ENCODE measurements around the gene MOSPD3. TPM values are rescaled to one million over a fixed set of nuclear protein-coding genes. Genes with fewer than 3 reads are reported as not detected.

Gene MOSPD3
- total and polyA plus RNA-seq, 2 of the 13 experiments (the other 11 are each of a cell fraction or from before 2014, with no cell fraction given) = 7.6 to 8.8 TPM

- TF ChIP-seq ZSCAN22 (CRISPR knock-in tag; IDR thresholded peaks at IDR 0.05) (no peak), ZNF138 (CRISPR knock-in tag; IDR thresholded peaks at IDR 0.05; ENCODE audit: low read depth) (peak; percentile 81), NFE2 (CRISPR knock-in tag; IDR thresholded peaks at IDR 0.05) (no peak), SYNCRIP (IDR thresholded peaks at IDR 0.05; ENCODE audit: insufficient read depth, low read depth, low read length) (no peak), BCLAF1 (IDR thresholded peaks at IDR 0.05) (no peak), SIN3A (IDR thresholded peaks at IDR 0.05; ENCODE audit: borderline replicate concordance, low read depth, low read length) (peak; percentile 73; the same call in 1 of the 2 replicates), ZUFSP (CRISPR knock-in tag; IDR thresholded peaks at IDR 0.05; ENCODE audit: borderline replicate concordance) (no peak), GRHL1 (CRISPR knock-in tag; conservative IDR thresholded peaks at IDR 0.05) (no peak), ZNF674 (CRISPR knock-in tag; IDR thresholded peaks at IDR 0.05; ENCODE audit: low read depth) (0 out of 2 replicates have a peak, but pooled peaks have one; percentile 73), ZNF878 (CRISPR knock-in tag; IDR thresholded peaks at IDR 0.05) (peak; percentile 66), ARID3A (IDR thresholded peaks at IDR 0.05; ENCODE audit: low read depth, low read length) (no peak), ZBTB26 (CRISPR knock-in tag; IDR thresholded peaks at IDR 0.05; ENCODE audit: borderline replicate concordance) (peak; percentile 76), FOXA3 (CRISPR knock-in tag; IDR thresholded peaks at IDR 0.05) (0 out of 2 replicates have a peak, but pooled peaks have one; percentile 16), ZSCAN30 (CRISPR knock-in tag; IDR thresholded peaks at IDR 0.05) (0 out of 2 replicates have a peak, but pooled peaks have one; percentile 81), ZNF704 (CRISPR knock-in tag; IDR thresholded peaks at IDR 0.05; ENCODE audit: borderline replicate concordance) (no peak)
Measured at GRCh38 chr7:100655908-100656674, 43.8 kb downstream of the MOSPD3 start, which contains the start of gene ACTL6B (continued).
